HG03460 (cell line): ENCODE results near the gene SPAG16.
"Not testable (repeated sequence)": the region's sequence is repeated elsewhere in the genome, so short reads cannot be mapped to it uniquely, and the experiment has no call there.

Source experiments
- ATAC-seq: cut with Tn5 transposase; IDR thresholded peaks from one replicate; pipeline ENCODE4 v1.9.1; 2021; ENCODE audit not compliant: unreplicated experiment

Gene SPAG16

DNA sequence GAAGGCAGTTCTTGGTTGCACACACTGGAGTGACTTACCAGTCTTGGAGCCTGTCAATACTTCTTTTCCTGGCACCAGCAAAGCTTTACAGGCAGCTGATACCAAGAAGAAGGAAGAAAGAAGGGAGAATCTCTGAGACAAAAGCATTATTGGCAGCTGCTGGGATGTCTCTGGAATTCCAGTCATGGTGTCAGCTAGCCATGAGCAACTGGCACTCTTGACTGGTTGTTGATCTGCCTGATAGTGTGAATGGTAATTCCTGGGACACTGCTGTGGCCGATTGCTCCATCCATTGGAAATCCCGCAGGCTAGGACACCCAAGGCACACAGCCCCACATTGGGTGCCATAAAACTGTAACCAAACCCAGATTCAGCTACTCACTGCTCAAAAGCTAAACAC, 17.8 kb upstream of the SPAG16 start:
- no peak for ATAC-seq

DNA sequence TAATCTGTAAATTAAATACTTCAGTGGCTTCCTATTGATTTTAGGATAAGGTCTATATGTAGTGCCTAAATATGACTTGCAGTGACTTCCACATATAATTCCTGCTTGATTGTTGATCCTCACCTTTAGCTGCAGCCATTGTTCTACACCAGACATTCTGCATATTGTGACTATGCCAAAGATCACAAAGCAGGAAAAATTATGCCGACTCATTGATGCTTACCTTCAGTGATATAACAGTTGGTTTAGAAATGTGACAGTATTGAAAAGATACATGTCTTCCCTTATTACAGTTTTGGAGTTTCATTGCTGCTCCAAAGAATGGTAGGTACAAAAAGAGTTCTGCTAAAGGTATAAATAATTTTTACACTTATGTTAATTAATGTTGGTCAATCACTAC, 12.3 kb upstream of the SPAG16 start:
- no peak for ATAC-seq

DNA sequence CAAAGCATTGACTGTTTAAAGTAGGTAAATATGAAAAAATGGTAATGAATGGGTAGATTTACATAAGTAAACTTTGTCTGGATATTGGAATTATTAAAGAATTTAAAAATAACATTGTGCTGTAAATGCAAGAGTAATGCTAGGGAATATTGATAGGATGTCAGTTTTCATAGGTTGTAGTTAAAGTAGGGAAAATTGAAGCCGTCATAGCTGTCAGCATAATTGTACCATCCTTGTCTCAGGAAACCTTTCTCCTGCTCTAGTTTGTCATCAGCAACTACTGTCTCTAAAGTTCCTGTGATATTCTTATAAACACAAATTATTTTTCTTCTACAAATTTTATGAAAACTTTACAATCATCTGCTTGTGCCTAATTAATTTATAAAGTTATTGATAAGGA, 10.1 kb upstream of the SPAG16 start:
- no peak for ATAC-seq

DNA sequence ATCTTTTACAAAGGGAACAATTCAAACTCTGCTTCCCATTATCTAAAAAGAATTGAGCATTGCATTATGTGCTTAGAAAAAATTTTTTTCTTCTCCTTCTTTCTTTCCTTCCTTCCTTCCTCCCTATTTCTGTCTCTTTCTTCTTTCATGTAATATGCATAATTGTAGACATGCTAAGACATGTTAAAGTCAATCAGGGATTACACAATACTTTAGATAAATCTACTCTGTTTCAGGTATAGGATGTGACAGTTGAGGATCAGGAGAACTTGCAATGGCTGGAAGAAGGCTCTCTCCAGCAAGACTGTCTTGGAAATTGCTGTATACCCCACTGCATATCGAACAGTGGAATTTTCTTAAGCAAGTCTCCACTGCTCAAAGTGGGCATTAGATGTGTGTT, 9.0 kb upstream of the SPAG16 start:
- ATAC-seq, result no peak

DNA sequence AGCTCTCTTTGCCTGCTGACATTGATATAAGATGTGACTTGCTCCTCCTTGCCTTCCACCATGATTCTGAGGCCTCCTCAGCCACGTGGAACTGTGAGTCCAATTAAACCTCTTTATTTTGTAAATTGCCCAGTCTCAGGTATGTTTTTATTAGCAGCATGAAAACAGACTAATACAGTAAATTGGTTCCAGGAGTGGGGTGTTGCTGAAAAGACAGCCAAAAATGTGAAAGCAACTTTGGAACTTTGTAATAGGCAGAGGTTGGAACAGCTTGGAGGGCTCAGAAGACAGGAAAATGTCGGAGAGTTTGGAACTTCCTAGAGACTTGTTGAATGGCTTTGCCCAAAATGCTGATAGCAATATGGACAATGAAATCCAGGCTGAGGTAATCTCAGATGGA, 7.1 kb upstream of the SPAG16 start:
- ATAC-seq, result not testable (repeated sequence)

DNA sequence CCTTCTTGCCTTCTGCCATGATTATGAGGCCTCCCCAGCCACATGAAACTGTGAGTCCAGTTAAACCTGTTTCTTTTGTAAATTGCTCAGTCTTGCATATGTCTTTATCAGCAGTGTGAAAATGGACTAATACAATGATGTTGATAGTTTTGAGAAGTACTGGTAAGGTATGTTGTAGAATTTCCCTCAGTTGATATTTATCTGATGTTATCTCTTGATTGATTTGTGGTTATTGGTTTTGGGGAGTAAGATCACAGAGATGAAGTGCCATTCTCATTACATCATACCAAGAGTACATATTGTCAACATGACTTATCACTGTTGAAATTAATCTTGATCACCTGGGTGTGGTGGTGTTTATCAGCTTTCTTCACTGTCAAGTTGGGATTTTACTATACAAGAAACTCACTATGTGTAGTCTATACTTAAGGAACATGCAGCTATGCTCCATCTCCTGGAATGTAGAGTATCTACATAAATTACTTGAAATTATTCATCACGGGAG, 5.1 kb upstream of the SPAG16 start:
- ATAC-seq, result no peak

DNA sequence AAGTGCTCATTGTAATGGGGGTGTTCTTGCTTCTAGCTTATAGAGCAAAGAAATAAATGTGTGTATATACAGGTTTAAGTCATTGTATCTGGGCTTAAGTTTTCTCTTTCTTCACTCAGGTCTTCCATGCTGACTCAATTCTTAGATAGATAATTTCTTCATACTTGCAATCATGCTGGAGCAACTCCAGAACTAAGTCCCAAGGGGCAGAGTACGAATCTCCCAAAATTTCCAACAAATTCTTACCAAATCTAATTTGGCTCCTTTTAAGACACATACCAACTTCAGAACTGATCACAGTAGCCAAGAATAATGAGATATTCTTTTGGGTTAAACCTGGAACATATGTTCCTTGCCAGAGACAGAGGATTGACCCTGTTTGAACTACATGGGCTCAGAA, 4.3 kb upstream of the SPAG16 start:
- ATAC-seq, result no peak

DNA sequence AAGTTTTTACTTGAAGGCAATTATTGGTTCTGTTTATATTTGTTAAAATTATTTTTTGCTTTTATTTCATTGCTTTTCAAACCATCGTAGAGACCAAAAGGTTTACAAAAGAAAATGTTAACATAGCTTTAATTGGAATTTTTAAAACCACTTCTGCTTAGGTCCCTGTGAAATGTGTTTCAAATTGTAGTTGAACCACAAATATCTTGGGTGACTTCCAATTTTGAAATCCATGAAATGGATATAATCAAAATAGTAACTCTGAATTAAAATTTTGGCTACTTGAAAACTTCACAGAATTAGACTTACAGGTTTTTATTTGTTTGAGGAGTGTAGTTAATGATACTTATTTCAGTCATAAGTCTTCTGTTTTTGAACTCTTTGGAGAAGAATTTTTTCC, 3.1 kb upstream of the SPAG16 start:
- no peak for ATAC-seq

DNA sequence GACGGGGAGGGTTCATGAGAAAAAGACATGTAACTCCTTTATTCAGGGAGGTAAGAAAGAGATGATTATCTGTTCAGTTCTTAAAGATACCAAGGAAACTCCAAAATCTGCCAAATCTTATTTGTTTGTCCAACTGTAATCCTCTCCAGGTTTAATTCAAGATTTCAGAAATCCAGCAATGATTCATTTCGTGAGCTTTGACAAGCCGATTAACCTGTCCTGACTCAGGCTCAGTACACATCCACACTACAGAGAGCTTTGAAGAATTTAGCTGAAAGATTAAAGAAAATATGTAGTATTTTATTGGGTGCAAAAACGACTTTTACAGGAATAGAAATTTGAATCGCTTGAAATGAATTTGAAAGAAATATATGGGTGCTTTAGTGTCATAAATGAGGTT, 1.1 kb downstream of the SPAG16 start:
- ATAC-seq, result no peak

DNA sequence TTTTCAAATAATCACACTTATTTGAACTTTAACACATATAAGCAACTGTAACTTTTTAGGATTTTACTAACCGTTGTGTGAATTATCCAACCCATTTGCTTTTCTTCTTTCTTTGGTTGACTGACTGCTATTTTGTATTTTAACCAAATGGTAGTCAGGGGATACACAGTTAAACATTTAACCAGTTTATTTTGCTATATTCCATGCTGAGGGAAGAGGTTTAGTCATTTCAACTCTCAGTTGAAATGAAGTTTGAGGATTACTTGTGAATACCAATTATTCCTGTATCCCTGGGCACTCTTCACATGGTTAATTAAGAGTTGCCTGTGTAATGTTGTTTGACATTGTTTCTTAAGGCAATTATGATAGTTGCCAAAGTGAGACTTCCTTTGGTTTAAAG, 1.9 kb downstream of the SPAG16 start:
- ATAC-seq, result no peak

DNA sequence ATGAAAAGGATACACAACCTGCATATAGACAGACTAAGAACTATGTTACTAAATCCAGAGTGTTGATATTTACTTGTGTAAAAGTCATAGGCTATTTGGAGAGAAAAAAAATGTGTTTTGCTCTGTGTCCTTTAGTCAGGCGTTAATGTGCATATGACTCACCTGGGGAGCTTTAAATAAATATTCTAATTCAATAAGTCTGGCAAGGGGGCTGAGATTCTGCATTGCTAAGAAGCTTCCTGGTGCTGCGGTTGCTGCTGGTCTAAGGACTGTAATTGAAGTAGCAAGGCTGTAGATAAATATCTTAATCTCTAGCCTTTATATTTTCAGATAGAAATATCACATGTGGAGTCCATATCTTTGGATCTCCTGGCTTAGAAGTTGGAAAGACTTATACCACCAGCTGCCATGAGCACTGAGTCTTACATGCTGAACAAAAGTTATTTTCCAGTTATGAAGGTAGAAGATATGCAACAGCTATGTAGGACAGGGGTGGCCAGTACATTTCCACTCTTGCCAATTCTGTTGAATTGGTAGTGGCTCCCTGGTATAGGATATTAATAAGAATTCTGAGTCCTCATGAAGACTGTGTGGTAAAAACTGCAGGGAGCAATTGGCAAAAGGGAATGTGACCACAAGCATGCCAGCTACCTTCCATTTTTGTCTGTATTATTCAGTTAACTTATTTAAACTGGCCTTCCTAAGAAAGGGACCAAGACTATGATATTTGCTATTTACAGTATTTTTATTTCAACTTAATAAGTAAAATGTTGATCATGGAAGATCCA, 4.8 kb downstream of the SPAG16 start:
- no peak for ATAC-seq

DNA sequence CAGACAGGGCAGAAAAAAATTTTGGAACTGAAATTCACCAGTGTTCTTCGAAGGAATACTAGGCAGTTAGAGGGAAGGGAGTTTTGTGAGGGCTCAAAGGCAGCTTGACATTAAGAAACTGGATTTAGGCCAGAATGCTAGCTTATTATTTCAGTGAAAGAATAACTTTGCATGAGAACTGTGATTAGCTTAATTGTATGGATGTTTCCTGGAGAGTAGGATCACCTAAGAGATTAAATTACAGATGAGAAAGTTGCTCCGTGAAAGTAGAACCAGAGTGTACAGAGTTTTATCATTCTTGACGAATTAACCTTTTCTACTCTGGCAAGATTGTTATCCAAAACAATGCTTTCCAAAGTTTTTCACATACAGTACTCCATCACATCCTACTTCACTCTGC, 6.2 kb downstream of the SPAG16 start:
- ATAC-seq, result no peak

DNA sequence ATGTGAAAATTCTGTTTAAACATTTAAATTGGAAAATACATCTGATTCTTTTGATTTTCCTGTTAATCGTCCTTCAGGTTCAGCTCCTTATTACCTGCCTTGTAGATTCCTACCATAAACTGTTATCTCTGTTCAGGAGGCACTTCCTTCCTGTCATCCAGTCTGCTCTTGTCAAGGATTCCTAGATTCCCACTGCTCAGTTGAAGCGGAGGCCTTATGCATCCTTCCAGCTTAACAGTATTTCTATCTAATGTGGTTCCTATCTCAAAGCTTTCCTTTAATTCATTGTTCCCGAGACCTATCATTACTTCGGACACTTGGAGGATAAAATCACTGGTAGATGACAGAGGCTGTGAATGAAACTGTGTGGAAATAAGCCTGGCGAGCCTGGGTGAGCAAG, 12.0 kb downstream of the SPAG16 start:
- no peak for ATAC-seq

DNA sequence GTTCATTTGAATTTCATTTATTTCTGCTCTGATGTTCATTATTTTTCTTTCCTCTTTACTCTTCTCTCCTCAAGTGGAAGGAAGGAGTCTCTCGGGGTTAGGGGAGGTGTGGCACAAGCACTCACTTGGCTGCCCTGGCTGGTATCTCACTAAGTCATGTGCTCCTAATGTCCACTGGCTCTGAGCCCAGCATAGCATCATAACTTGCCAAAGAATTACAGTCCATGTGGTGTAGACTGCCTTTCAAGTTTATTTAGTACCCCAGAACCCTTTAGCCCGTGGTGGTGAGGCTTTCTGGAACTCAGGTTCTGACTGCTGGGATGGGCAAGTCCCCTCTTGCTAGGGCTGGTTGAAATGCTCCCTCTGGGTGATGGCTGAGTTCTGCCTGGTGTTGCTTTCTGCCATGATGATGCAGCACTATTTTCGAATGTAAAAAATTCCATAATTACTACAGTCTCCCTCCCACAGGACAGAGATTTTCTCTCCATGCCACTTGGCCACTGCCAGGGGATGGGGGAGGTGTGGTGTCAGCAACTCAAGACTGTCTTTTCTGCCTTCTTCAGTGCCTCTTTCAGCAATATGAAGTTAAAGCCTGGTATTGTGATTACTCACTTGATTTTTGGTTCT, 22.2 kb downstream of the SPAG16 start:
- no peak for ATAC-seq

DNA sequence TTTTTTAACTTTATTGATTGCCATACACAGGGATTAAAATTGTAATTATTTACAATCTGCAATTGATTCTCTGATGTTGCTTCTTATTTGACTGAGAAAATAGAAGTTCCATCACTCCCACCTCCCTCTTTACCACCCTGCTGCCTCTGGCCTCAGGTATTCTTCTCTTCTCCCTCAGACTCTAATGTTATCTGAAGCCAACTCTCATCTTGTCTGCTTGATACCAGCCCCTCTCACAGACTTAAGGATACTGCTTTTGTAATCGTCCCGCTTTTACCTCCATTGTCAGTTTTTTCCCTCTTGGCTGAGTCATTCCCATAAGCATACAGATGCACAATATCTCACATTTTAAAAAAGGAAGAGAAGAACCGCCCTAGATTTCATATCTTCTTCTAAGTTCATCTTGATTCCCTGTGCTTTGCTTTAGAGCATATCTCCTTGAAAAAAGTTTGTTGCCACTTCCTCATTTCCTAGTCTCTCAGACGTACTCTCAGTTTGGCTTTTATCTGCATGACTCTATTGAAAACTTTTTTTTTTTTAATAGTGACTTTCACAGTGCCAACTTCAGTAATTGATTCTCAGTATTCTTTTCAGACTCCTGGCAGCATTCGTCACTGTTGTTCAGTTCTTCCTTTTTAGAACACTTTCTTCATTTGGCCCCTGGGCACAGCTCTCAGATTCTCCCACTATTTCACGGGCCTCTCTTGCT, 31.1 kb downstream of the SPAG16 start:
- ATAC-seq, result no peak

DNA sequence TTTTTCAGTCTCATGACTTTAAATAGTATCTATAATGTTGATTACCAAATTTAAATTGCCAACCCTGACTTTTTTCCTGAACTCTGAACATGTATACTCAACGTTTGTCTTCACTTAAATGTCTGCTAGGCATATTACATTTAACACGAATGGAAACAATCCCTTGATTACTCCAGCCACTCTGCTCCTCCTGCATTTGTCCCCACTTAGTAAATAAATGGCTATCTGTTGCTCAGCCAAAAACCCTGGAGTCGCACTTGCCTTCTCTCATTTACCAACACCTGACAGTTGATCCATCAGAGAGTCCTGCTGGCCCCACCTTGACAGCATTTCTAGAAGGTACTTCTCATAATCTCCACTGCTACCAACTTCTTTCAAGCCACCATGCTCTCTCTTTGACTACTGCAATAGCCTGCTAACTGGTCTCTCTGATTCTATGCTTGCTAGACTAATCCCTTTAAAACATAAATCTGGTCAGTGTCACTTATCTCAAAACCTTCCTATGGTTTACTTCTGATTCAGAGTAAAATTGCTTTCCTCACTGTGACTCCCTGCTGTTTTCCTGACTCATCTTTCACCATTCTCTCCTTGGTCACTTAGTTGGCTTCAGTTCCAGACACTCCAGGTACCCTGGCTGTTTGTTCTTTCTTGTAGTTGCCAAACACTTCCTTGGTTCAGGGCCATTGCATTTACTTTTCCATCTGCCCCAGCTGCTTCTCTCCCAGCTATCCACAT, 31.9 kb downstream of the SPAG16 start:
- ATAC-seq, result no peak

DNA sequence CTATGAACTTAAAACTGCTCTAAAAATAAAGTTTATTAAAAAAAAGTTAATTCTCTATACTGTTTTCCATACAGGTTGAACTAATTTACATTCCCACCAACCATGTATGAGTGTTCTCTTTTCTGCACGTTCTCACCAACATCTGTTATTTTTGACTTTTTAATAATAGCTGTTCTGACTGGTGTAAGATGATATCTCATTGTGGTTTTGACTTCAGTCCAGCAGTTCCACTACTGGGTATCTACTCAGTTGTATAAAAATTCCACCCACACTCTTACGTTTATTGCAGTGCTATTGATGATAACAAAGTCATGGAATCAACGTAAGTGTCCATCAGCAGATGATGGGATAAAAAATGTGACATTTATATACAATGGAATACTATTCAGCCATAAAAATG, 33.7 kb downstream of the SPAG16 start:
- no peak for ATAC-seq

DNA sequence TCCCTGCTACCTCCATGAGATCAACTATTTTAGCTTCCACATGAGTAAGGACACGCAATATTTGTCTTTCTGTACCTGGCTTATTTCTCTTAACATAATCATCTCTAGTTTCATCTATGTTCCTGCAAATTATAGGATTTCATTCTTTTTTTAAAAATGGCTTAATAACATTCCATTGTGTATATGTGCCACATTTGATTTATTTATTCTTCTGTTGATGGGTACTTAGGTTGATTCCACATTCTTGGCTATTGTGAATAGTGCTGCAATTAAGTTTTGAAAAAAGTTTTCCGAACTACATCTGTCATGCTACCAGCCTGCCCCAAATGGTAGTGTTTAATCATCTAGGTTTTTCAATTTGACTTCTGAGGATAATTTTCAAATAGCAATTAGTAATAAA, 36.3 kb downstream of the SPAG16 start:
- no peak for ATAC-seq

DNA sequence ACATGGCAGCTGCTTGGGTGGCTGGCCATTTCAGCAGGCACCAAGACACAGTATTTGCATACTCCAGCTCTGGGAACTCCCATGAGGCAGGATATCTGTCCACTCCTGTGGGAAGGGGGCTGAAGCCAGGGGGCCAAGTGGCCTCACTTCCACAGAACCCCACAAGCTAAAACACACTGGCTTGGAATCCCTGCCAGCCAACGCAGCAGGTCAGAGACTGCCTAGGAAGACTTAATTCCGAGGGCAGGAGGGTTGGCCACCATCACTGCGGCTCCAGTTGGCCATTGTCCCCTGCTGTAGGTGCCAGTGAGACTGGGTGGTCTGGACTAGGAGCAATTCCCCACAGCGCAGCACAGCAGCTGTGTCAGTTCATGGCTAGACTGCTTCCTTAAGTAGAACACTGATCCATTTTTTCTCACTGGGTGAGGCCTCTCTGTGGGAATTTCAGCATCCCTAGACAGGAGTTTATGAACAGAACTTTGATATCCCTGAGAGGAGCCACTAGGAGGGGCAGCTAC, 52.0 kb downstream of the SPAG16 start:
- ATAC-seq, result no peak

DNA sequence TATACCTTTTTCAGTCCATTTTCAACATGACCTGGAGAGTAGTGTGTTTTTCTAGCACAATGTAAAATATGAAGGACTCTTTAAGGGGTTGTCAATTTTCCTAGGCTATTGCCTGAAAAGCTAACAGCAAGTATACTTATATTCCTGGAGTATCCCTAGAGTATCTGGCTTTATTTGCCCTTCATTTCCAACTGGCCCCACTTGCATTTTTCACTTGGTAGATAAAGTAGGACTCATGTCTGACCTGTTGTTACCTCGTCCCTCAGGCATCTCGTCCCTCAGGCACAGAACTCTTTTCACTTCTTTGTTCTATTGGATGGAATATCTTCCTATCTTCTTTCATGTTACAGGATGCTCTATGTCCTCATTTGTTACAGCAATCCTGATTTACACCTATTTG, 69.2 kb downstream of the SPAG16 start:
- no peak for ATAC-seq

DNA sequence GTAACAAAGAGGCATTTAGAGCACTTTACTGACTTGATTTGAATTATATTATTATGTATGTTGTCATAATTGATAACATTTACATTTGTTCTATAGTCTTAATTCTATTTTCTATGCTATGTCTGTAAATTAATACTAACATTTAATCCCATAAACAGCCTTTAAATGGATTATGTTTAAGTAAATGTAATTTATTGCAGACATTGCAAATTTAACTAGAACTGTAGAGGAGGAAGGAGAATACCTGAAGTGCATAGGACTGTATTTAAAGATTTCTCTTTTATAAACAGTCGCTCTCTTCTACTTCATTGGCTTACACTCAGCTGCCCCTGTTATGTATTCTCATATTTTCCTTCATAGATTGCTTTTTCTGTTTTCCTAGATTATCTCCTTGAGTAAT, 92.4 kb downstream of the SPAG16 start:
- ATAC-seq, result no peak
